HFFc6 (cell line): ENCODE measurements around the gene TRIM29. TPM values are rescaled to one million over a fixed set of nuclear protein-coding genes. Genes with fewer than 3 reads are reported as not detected.

Source experiments
- DNase-seq: peaks from one replicate; pipeline ENCODE4 v3.0.0-alpha.2; 2018
- H3K27ac Mint-ChIP-seq: 2 replicates; pipeline ENCODE4 v1.8.0; 2020; ENCODE audit warnings: mild to moderate bottlenecking, mixed read lengths
- H3K27me3 Mint-ChIP-seq: 2 replicates; pipeline ENCODE4 v1.8.0; 2021; ENCODE audit warnings: mild to moderate bottlenecking, moderate library complexity, mixed read lengths; ENCODE audit not compliant: insufficient read depth
- H3K36me3 Mint-ChIP-seq: 2 replicates; pipeline ENCODE4 v1.8.0; 2021; ENCODE audit warnings: low read depth, mixed read lengths
- H3K4me1 Mint-ChIP-seq: 2 replicates; pipeline ENCODE4 v1.8.0; 2020; ENCODE audit warnings: low read depth, mixed read lengths
- H3K4me3 Mint-ChIP-seq: 2 replicates; pipeline ENCODE4 v1.8.0; 2020; ENCODE audit warnings: mild to moderate bottlenecking, moderate library complexity, mixed read lengths
- H3K9me3 Mint-ChIP-seq: 2 replicates; pipeline ENCODE4 v1.8.0; 2020; ENCODE audit warnings: mild to moderate bottlenecking, mixed read lengths
- CTCF ChIP-seq: fragments of 200-600 bp; sonication (generic); IDR thresholded peaks from 2 replicates; pipeline ENCODE4 v1.5.0; 2021; ENCODE audit warnings: antibody characterized with exemption, mild to moderate bottlenecking
- total RNA-seq, 6 experiments: library from RNA; stranded (reverse); fragmentation: NEBNext Ultra II Directional; extraction: Animal tissue kit (Norgen Biotek cat#: 25700); gene quantifications; 2 replicates in 1 of 6; 3 replicates in 5 of 6; pipeline ENCODE4 v1.2.3, GENCODE V29; 2021

The TRIM29 gene
- total RNA-seq, 6 experiments from 2014 or later = 1.5 to 3.2 (median 3.1) TPM

- Mint-ChIP-seq H3K36me3 (no peaks in the 10 kb centered on the region), H3K4me3 (no peak overlapping the region), H3K27me3 (peaks cover 59% of the 10 kb centered on the region), H3K4me1 (no peaks in the 10 kb centered on the region), H3K27ac (no peak overlapping the region), H3K9me3 (no peaks in the 10 kb centered on the region)
- no peak for TF ChIP-seq CTCF
- DNase-seq = no peak
These were observed 2.1 kb downstream of the TRIM29 start for GRCh38 chr11:120135838-120136237.

- no peak for TF ChIP-seq CTCF
- Mint-ChIP-seq H3K4me3 (no peak overlapping the region), H3K9me3 (no peaks in the 10 kb centered on the region)
These were observed 3.0 kb downstream of the TRIM29 start for GRCh38 chr11:120134931-120135228.

GRCh38 chr11:120134106-120134930 lies 3.6 kb downstream of the TRIM29 start:
- Mint-ChIP-seq H3K27ac (no peak overlapping the region), H3K36me3 (no peaks in the 10 kb centered on the region), H3K9me3 (no peaks in the 10 kb centered on the region), H3K27me3 (peaks cover 52% of the 10 kb centered on the region), H3K4me3 (no peak overlapping the region), H3K4me1 (peaks cover 8% of the 10 kb centered on the region)
- TF ChIP-seq CTCF = no peak
- no peak for DNase-seq

More at GRCh38 chr11:120134931-120135228, 3.0 kb downstream of the TRIM29 start:
- H3K27ac Mint-ChIP-seq = no peak overlapping the region
- no peak for DNase-seq
- H3K36me3 Mint-ChIP-seq = no peaks in the 10 kb centered on the region
- peaks cover 2% of the 10 kb centered on the region; the same call in 1 of the 2 replicates for H3K4me1 Mint-ChIP-seq
- H3K27me3 Mint-ChIP-seq = peaks cover 55% of the 10 kb centered on the region

- Mint-ChIP-seq H3K4me1 (peaks cover 16% of the 10 kb centered on the region), H3K27me3 (peaks cover 44% of the 10 kb centered on the region), H3K9me3 (no peaks in the 10 kb centered on the region), H3K4me3 (no peak overlapping the region), H3K27ac (no peak overlapping the region), H3K36me3 (no peaks in the 10 kb centered on the region)
- no peak for DNase-seq
- no peak for TF ChIP-seq CTCF
These were observed 4.5 kb downstream of the TRIM29 start for GRCh38 chr11:120133216-120134105.

GRCh38 chr11:120132645-120133185 lies 5.2 kb downstream of the TRIM29 start:
- no peaks in the 10 kb centered on the region for H3K36me3 Mint-ChIP-seq
- H3K9me3 Mint-ChIP-seq = no peaks in the 10 kb centered on the region
- peaks cover 44% of the 10 kb centered on the region for H3K27me3 Mint-ChIP-seq
- no peak for TF ChIP-seq CTCF
- no peak for DNase-seq
- H3K27ac Mint-ChIP-seq = no peak overlapping the region
- peaks cover 24% of the 10 kb centered on the region for H3K4me1 Mint-ChIP-seq
- no peak overlapping the region for H3K4me3 Mint-ChIP-seq
